Neural cell (in vitro differentiated cells): ENCODE measurements around the gene ZNF764. TPM values are rescaled to one million over a fixed set of nuclear protein-coding genes. Genes with fewer than 3 reads are reported as not detected.
A peak's percentile ranks its signal among the peaks of the same experiment; 100 is the strongest.

Experiments
- H2AFZ ChIP-seq: fragments of 200-600, 300-800 bp; sonication (generic), shearing (Covaris generic); 2 replicates; pipeline ENCODE4 v1.6.0; 2014; ENCODE audit warnings: low read depth, mild to moderate bottlenecking, antibody characterized with exemption, low read length, moderate library complexity
- H3F3A ChIP-seq: fragments of 200-600 bp; shearing (Covaris generic); 2 replicates; pipeline ENCODE4 v1.6.1; 2016; ENCODE audit warnings: mild to moderate bottlenecking, moderate library complexity, mixed read lengths, antibody characterized with exemption, low read length; ENCODE audit not compliant: insufficient read depth, poor library complexity, severe bottlenecking
- H3K27ac ChIP-seq: fragments of 200-600, 300-800 bp; sonication (generic), shearing (Covaris generic); 2 replicates; pipeline ENCODE4 v1.5.1; 2014; ENCODE audit warnings: mild to moderate bottlenecking, low read length, moderate library complexity
- H3K27me3 ChIP-seq: fragments of 300-800, 200-600 bp; sonication (generic), shearing (Covaris generic); 2 replicates; pipeline ENCODE4 v1.6.0; 2014; ENCODE audit warnings: mild to moderate bottlenecking, low read depth, low read length, moderate library complexity; ENCODE audit not compliant: insufficient read depth
- H3K36me3 ChIP-seq: fragments of 300-800, 200-600 bp; sonication (generic), shearing (Covaris generic); 2 replicates; pipeline ENCODE4 v1.5.1; 2014; ENCODE audit warnings: mild to moderate bottlenecking, antibody characterized with exemption, low read length, moderate library complexity; ENCODE audit not compliant: insufficient read depth
- H3K4me2 ChIP-seq: fragments of 300-800, 200-600 bp; sonication (generic), shearing (Covaris generic); 2 replicates; pipeline ENCODE4 v1.6.0; 2014; ENCODE audit warnings: mild to moderate bottlenecking, low read length
- H3K4me3 ChIP-seq: fragments of 300-800, 200-600 bp; sonication (generic), shearing (Covaris generic); 2 replicates; pipeline ENCODE4 v1.5.1; 2014; ENCODE audit warnings: mild to moderate bottlenecking, low read length, moderate library complexity
- H3K79me2 ChIP-seq: fragments of 200-600 bp; shearing (Covaris generic); replicated peaks from 2 replicates; pipeline ENCODE4 v1.6.0; 2014; ENCODE audit warnings: mild to moderate bottlenecking, low read length, moderate library complexity; ENCODE audit not compliant: insufficient read depth
- H3K9ac ChIP-seq: fragments of 300-800, 200-600 bp; sonication (generic), shearing (Covaris generic); 2 replicates; pipeline ENCODE4 v1.6.1; 2016; ENCODE audit warnings: mild to moderate bottlenecking, low read length, mixed read lengths
- H3K9me2 ChIP-seq: fragments of 200-600 bp; shearing (Covaris generic); 2 replicates; pipeline ENCODE4 v1.6.1; 2016; ENCODE audit warnings: mild to moderate bottlenecking, low read length, mixed read lengths; ENCODE audit not compliant: insufficient read depth
- H3K9me3 ChIP-seq: fragments of 200-600, 300-800 bp; sonication (generic), shearing (Covaris generic); 2 replicates; pipeline ENCODE4 v1.6.1; 2016; ENCODE audit warnings: mild to moderate bottlenecking, mixed run types, low read length, moderate library complexity, mixed read lengths
- H4K20me1 ChIP-seq: fragments of 200-600 bp; shearing (Covaris generic); 2 replicates; pipeline ENCODE4 v1.6.1; 2016; ENCODE audit warnings: mild to moderate bottlenecking, mixed run types; ENCODE audit not compliant: insufficient read depth
- CTCF ChIP-seq: fragments of 450-650 bp; IDR thresholded peaks from 2 replicates; pipeline ENCODE4 v1.5.1; 2014; ENCODE audit warnings: antibody characterized with exemption, mild to moderate bottlenecking, moderate library complexity; ENCODE audit not compliant: poor library complexity, severe bottlenecking
- EP300 ChIP-seq: fragments of 450-650 bp; conservative IDR thresholded peaks from 2 replicates; pipeline ENCODE4 v1.6.1; 2014; ENCODE audit warnings: antibody characterized with exemption, mild to moderate bottlenecking, moderate library complexity; ENCODE audit not compliant: poor library complexity, severe bottlenecking
- EZH2 ChIP-seq: fragments of 200-600, 300-800 bp; shearing (Covaris generic), sonication (generic); IDR thresholded peaks from 2 replicates; pipeline ENCODE4 v1.6.1; 2014; ENCODE audit warnings: antibody characterized with exemption, low read length, borderline replicate concordance, mild to moderate bottlenecking; ENCODE audit not compliant: insufficient read depth, poor library complexity, severe bottlenecking
- MXI1 ChIP-seq: fragments of 450-650 bp; conservative IDR thresholded peaks from 2 replicates; pipeline ENCODE4 v1.6.1; 2014; ENCODE audit warnings: antibody characterized with exemption, mild to moderate bottlenecking; ENCODE audit not compliant: poor library complexity, severe bottlenecking
- POLR2AphosphoS5 ChIP-seq: IDR thresholded peaks from 2 replicates; pipeline ENCODE4 v1.6.1; 2012
- RAD21 ChIP-seq: fragments of 450-650 bp; conservative IDR thresholded peaks from 2 replicates; pipeline ENCODE4 v1.6.1; 2014; ENCODE audit warnings: antibody characterized with exemption, mild to moderate bottlenecking, moderate library complexity
- SMC3 ChIP-seq: fragments of 450-650 bp; conservative IDR thresholded peaks from 2 replicates; pipeline ENCODE4 v1.6.1; 2014; ENCODE audit warnings: antibody characterized with exemption, mild to moderate bottlenecking, moderate library complexity; ENCODE audit not compliant: poor library complexity
- TAF1 ChIP-seq: IDR thresholded peaks from 2 replicates; pipeline ENCODE4 v1.6.1; 2012; ENCODE audit warnings: low read depth
- polyA plus RNA-seq: library from polyadenylated mRNA; depleted of rRNA; stranded (reverse); fragments of >200 nt; gene quantifications from 2 replicates; pipeline ENCODE4 v1.2.3, GENCODE V29; 2014
- TF ChIP-seq, protein P1 (sequence below): IDR thresholded peaks from 2 replicates; pipeline ENCODE4 v1.6.1; 2012; ENCODE audit warnings: borderline replicate concordance

ZNF764 gene
- polyA plus RNA-seq, 1 donor from 2014 or later = 10.5 TPM

DNA sequence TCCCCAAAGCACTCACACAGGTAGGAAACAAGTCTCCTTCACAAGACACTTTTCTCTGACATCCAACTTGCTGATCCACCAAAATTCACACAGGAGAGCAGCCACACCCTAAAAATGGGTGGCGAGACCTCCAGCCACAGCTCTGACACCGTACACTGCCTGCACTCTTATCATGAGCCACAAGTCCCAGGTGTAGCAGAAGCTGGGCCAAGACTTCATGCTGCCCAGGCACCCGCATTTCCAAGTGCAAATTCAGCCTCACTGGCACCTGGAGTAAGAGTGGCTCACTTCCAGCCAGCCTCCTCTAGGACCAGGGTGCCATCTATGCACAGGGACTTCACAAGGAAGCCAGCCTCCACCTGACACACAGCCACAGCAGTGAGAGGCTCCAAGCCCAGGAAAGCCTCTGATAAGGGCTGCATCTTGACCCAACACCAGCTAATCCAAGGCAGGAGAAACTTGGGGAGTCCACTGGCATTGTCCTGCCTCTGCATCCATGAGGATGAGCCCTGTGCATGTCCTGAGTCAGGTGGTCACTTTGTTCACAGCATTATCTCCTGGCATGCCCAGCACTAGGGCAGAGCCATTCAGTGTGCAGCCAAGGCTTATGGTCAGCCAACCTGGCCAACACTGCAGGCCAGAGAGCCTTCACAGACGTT lies 29.2 kb downstream of the ZNF764 start:
- H3K9me3 ChIP-seq = no peaks in the 10 kb centered on the region
- H3K36me3 ChIP-seq = no peaks in the 10 kb centered on the region
- no peak overlapping the region for H3K4me3 ChIP-seq
- TF ChIP-seq SMC3 = no peak
- no peak for TF ChIP-seq POLR2AphosphoS5
- H2AFZ ChIP-seq = no peak overlapping the region
- H3K27ac ChIP-seq = no peak overlapping the region
- peaks cover 8% of the 10 kb centered on the region for H3K79me2 ChIP-seq
- no peaks in the 10 kb centered on the region for H3F3A ChIP-seq
- H3K27me3 ChIP-seq = no peaks in the 10 kb centered on the region
- H3K4me2 ChIP-seq = no peak overlapping the region
- H3K9ac ChIP-seq = no peak overlapping the region
- no peaks in the 10 kb centered on the region for H3K9me2 ChIP-seq
- H4K20me1 ChIP-seq = no peaks in the 10 kb centered on the region

DNA sequence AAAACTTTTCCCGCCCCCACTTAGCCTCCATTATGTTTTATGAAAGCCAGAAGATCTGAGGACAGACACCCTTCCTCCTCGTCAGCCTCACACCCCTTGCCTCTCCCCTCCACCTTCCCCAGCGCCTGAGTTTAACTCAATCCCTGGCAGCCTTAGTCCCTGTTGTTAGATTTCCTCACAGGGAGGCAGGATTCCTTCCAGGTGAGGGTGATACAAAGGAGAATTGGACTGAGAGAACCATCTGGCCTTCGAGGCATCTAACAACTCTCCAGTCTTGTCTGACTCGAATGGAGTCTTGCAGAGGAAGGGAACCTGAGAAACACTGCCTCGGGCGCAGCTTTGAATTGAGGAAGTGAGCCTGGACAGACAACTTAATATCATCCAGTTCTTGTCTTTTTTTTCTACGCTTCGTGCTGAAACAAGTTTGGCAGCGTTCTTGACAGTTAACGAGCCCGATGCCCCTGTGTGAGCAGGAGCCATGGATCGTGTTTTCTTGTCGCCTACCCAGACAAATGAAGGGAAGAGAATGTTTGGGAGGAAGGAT lies 30.5 kb downstream of the ZNF764 start:
- peak overlapping the region; percentile 94 for H3K9ac ChIP-seq
- H3K79me2 ChIP-seq = peaks cover 5% of the 10 kb centered on the region
- H3K27me3 ChIP-seq = no peaks in the 10 kb centered on the region
- TF ChIP-seq CTCF (no peak), EP300 (no peak), EZH2 (no peak), SMC3 (peak; percentile 45), MXI1 (no peak), TAF1 (no peak), POLR2AphosphoS5 (no peak), RAD21 (peak; percentile 10)
- TF ChIP-seq, protein P1, sequence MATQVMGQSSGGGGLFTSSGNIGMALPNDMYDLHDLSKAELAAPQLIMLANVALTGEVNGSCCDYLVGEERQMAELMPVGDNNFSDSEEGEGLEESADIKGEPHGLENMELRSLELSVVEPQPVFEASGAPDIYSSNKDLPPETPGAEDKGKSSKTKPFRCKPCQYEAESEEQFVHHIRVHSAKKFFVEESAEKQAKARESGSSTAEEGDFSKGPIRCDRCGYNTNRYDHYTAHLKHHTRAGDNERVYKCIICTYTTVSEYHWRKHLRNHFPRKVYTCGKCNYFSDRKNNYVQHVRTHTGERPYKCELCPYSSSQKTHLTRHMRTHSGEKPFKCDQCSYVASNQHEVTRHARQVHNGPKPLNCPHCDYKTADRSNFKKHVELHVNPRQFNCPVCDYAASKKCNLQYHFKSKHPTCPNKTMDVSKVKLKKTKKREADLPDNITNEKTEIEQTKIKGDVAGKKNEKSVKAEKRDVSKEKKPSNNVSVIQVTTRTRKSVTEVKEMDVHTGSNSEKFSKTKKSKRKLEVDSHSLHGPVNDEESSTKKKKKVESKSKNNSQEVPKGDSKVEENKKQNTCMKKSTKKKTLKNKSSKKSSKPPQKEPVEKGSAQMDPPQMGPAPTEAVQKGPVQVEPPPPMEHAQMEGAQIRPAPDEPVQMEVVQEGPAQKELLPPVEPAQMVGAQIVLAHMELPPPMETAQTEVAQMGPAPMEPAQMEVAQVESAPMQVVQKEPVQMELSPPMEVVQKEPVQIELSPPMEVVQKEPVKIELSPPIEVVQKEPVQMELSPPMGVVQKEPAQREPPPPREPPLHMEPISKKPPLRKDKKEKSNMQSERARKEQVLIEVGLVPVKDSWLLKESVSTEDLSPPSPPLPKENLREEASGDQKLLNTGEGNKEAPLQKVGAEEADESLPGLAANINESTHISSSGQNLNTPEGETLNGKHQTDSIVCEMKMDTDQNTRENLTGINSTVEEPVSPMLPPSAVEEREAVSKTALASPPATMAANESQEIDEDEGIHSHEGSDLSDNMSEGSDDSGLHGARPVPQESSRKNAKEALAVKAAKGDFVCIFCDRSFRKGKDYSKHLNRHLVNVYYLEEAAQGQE = no peak
- H3K36me3 ChIP-seq = no peaks in the 10 kb centered on the region
- no peaks in the 10 kb centered on the region for H3K9me2 ChIP-seq
- H3F3A ChIP-seq = no peaks in the 10 kb centered on the region
- peak overlapping the region; percentile 83 for H2AFZ ChIP-seq
- no peaks in the 10 kb centered on the region for H4K20me1 ChIP-seq
- H3K9me3 ChIP-seq = no peaks in the 10 kb centered on the region
- peak overlapping the region; percentile 97 for H3K4me3 ChIP-seq
- H3K27ac ChIP-seq = peak overlapping the region; percentile 94
- peak overlapping the region; percentile 53 for H3K4me2 ChIP-seq
